NB4 (cell line): ENCODE data around the gene HBG2.

Experiments used
- CTCF ChIP-seq: IDR thresholded peaks from one replicate; pipeline ENCODE4 v1.5.1; 2012; ENCODE audit warnings: low read depth, low read length
- MAX ChIP-seq: IDR thresholded peaks from 2 replicates; pipeline ENCODE4 v1.6.1; 2011; ENCODE audit warnings: low read depth, low read length
- POLR2A ChIP-seq: IDR thresholded peaks from 2 replicates; pipeline ENCODE4 v1.6.1; 2011; ENCODE audit warnings: mild to moderate bottlenecking; ENCODE audit not compliant: insufficient read length; ENCODE audit errors: extremely low read depth

GRCh38 chr11:5252919-5253265 lies 1.7 kb downstream of the HBG2 start:
- TF ChIP-seq CTCF (no peak), POLR2A (no peak), MAX (no peak)
